ENCODE data around the gene PARN.

Gene PARN

GRCh38 chr16:14499110-14499509, 130.9 kb downstream of the PARN start:
- no peaks in the 10 kb centered on the region for H3K36me3 ChIP-seq (ENCODE audit: control insufficient read depth, insufficient read depth, low read length)
- H3K4me1 ChIP-seq (ENCODE audit: control insufficient read depth, insufficient read depth, low read length), result peaks cover 10% of the 10 kb centered on the region
- H3K27ac ChIP-seq (ENCODE audit: low read depth, low read length), result no peak overlapping the region
- no peak overlapping the region for H3K9ac ChIP-seq (ENCODE audit: low read length)
- H3K27me3 ChIP-seq (ENCODE audit: control insufficient read depth, insufficient read depth, low read length), result no peaks in the 10 kb centered on the region
- no peak overlapping the region for H3K4me3 ChIP-seq (ENCODE audit: low read length)

DNA sequence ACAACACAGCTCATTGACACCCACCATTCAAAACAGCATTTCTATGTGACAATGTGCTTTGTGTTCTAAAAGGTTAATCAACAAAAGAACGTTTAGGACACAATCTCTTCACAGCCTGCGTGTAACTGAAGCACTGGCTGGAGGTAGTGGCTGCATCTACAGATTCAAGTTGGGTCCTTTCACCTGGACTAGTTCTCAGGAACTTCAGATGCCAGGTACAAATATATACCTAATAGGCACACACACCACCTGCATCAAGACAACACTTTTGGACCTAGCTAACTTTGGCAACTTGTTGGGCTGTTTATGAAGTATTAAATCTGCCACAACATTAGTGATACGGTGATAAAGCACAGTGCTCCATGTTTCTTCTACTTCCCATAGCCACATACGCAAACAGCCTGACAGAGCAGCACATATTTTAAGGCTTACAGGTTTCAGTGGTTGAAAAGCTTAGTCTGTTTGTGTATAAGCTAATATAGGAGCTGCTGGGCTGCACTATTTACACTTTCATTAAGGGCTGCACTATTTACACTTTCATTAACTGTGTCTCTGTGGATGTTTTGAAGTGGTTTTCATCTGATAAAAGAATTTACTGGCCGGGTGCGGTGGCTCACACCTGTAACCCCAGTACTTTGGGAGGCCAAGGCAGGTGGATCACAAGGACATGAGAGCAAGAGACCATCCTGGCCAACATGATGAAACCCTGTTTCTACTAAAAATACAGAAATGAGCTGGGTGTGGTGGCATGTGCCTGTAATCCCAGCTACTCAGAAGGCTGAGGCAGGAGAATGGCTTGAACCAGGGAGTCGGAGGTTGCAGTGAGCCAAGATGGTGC, 132.6 kb downstream of the PARN start:
- H3K4me1 ChIP-seq (ENCODE audit: control insufficient read depth, insufficient read depth, low read length), result peaks cover 10% of the 10 kb centered on the region

GRCh38 chr16:14496786-14497185, 133.3 kb downstream of the PARN start:
- H3K4me1 ChIP-seq (ENCODE audit: control insufficient read depth, insufficient read depth, low read length), result peaks cover 4% of the 10 kb centered on the region
- no peak overlapping the region for H3K4me3 ChIP-seq (ENCODE audit: low read length)
- no peak overlapping the region for H3K27ac ChIP-seq (ENCODE audit: low read depth, low read length)
- H3K27me3 ChIP-seq (ENCODE audit: control insufficient read depth, insufficient read depth, low read length), result no peaks in the 10 kb centered on the region
- no peak overlapping the region for H3K9ac ChIP-seq (ENCODE audit: low read length)
- H3K36me3 ChIP-seq (ENCODE audit: control insufficient read depth, insufficient read depth, low read length), result no peaks in the 10 kb centered on the region

More for the DNA sequence above, 132.6 kb downstream of the PARN start:
- H3K36me3 ChIP-seq (ENCODE audit: control insufficient read depth, insufficient read depth, low read length), result no peaks in the 10 kb centered on the region
- H3K27ac ChIP-seq (ENCODE audit: low read depth, low read length), result no peak overlapping the region
- H3K27me3 ChIP-seq (ENCODE audit: control insufficient read depth, insufficient read depth, low read length), result no peaks in the 10 kb centered on the region
- no peak overlapping the region for H3K9ac ChIP-seq (ENCODE audit: low read length)
- no peak overlapping the region for H3K4me3 ChIP-seq (ENCODE audit: low read length)

DNA sequence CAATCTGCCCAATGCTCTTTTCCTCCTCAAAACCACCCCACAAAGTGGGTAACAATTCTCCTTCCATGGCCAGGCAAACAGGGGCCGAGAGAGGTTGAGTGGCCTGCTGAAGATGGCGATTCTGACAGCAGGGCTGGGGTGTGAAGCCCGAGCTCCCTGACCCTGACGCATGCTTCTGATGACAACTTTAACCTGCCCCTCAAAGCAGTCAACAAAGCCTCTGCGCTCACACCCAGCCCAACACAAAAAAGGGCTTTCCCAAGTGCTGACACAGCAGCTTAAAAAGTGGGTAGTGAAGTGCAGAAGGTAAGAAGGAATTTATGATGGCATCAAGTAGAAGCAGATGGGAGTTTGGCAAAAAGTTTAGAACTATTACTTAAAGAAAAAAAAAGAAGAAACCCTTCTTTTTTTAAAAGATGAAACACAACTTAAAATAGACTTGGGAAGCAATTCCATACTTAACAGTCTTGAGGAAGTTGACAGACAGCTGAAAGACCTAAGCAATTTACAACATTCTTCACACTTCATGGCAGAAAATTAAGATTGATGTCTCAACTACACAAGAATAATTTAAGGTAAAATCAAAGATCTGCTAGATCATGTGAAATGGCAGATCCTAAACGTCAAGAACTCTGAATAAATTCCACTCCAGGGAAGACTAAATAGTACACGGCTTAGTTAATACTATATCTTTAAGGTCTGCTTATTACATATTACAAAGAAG, 133.9 kb downstream of the PARN start:
- H3K36me3 ChIP-seq (ENCODE audit: control insufficient read depth, insufficient read depth, low read length), result no peaks in the 10 kb centered on the region
- no peak overlapping the region for H3K27ac ChIP-seq (ENCODE audit: low read depth, low read length)
- no peaks in the 10 kb centered on the region for H3K4me1 ChIP-seq (ENCODE audit: control insufficient read depth, insufficient read depth, low read length)
- H3K4me3 ChIP-seq (ENCODE audit: low read length), result no peak overlapping the region
- H3K9ac ChIP-seq (ENCODE audit: low read length), result no peak overlapping the region
- H3K27me3 ChIP-seq (ENCODE audit: control insufficient read depth, insufficient read depth, low read length), result no peaks in the 10 kb centered on the region

GRCh38 chr16:14495213-14496046, 134.6 kb downstream of the PARN start:
- Histone ChIP-seq H3K4me3 (ENCODE audit: low read length) (no peak overlapping the region), H3K9ac (ENCODE audit: low read length) (no peak overlapping the region), H3K27me3 (ENCODE audit: control insufficient read depth, insufficient read depth, low read length) (no peaks in the 10 kb centered on the region), H3K4me1 (ENCODE audit: control insufficient read depth, insufficient read depth, low read length) (no peaks in the 10 kb centered on the region), H3K27ac (ENCODE audit: low read depth, low read length) (no peak overlapping the region), H3K36me3 (ENCODE audit: control insufficient read depth, insufficient read depth, low read length) (no peaks in the 10 kb centered on the region)

- Histone ChIP-seq H3K36me3 (ENCODE audit: control insufficient read depth, insufficient read depth, low read length) (no peaks in the 10 kb centered on the region), H3K4me1 (ENCODE audit: control insufficient read depth, insufficient read depth, low read length) (no peaks in the 10 kb centered on the region), H3K27ac (ENCODE audit: low read depth, low read length) (no peak overlapping the region)
These were observed 135.6 kb downstream of the PARN start for GRCh38 chr16:14494396-14494966.

DNA sequence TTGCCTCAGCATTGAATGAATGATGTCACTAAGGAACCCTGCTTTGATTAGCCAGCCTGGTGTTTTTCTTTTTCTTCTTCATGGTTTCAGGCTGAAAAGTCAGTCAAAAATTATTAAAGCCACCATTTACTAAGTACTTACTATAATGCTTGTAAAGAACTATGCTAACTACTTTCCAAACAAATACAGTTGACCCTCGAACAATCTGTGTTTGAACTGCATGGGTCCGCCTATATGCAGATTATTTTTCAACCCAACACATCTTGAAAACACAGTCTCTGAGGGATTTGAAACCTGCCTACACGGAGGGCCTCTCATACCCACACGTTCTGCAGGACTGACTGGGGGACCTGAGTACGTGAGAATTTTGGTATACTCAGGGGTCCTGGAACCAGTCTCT, 136.3 kb downstream of the PARN start:
- Histone ChIP-seq H3K9ac (ENCODE audit: low read length) (no peak overlapping the region), H3K36me3 (ENCODE audit: control insufficient read depth, insufficient read depth, low read length) (no peaks in the 10 kb centered on the region), H3K27ac (ENCODE audit: low read depth, low read length) (no peak overlapping the region)

More at GRCh38 chr16:14494396-14494966, 135.6 kb downstream of the PARN start:
- Histone ChIP-seq H3K27me3 (ENCODE audit: control insufficient read depth, insufficient read depth, low read length) (no peaks in the 10 kb centered on the region), H3K4me3 (ENCODE audit: low read length) (no peak overlapping the region), H3K9ac (ENCODE audit: low read length) (no peak overlapping the region)

DNA sequence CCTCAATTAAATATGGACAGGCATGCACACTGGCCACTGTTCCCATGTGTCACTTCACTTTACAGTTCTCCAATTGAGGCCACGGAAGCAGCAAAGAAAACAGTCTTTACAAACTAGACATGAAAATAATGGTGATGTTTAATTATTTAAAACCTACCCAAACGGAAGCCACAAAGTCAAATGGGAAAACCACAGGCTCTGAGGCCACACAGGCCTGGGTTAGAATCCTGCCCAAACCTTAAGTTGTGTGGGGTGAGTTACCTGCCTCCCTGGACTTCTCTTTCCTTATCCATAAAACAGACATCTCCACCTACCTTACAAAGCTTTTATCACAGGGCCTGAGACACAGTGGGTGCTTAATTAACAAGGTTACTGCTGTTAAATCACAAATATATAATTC, 137.4 kb downstream of the PARN start:
- H3K4me1 ChIP-seq (ENCODE audit: control insufficient read depth, insufficient read depth, low read length), result no peaks in the 10 kb centered on the region
- no peaks in the 10 kb centered on the region for H3K27me3 ChIP-seq (ENCODE audit: control insufficient read depth, insufficient read depth, low read length)
- no peak overlapping the region for H3K27ac ChIP-seq (ENCODE audit: low read depth, low read length)

More for the DNA sequence above, 136.3 kb downstream of the PARN start:
- H3K27me3 ChIP-seq (ENCODE audit: control insufficient read depth, insufficient read depth, low read length), result no peaks in the 10 kb centered on the region
- no peak overlapping the region for H3K4me3 ChIP-seq (ENCODE audit: low read length)
- H3K4me1 ChIP-seq (ENCODE audit: control insufficient read depth, insufficient read depth, low read length), result no peaks in the 10 kb centered on the region

GRCh38 chr16:14491861-14492529, 138.1 kb downstream of the PARN start:
- H3K27ac ChIP-seq (ENCODE audit: low read depth, low read length), result no peak overlapping the region
- no peak overlapping the region for H3K4me3 ChIP-seq (ENCODE audit: low read length)
- no peaks in the 10 kb centered on the region for H3K27me3 ChIP-seq (ENCODE audit: control insufficient read depth, insufficient read depth, low read length)
- H3K4me1 ChIP-seq (ENCODE audit: control insufficient read depth, insufficient read depth, low read length), result peaks cover 2% of the 10 kb centered on the region
- no peaks in the 10 kb centered on the region for H3K36me3 ChIP-seq (ENCODE audit: control insufficient read depth, insufficient read depth, low read length)
- no peak overlapping the region for H3K9ac ChIP-seq (ENCODE audit: low read length)

More for the DNA sequence above, 137.4 kb downstream of the PARN start:
- Histone ChIP-seq H3K4me3 (ENCODE audit: low read length) (no peak overlapping the region), H3K36me3 (ENCODE audit: control insufficient read depth, insufficient read depth, low read length) (no peaks in the 10 kb centered on the region), H3K9ac (ENCODE audit: low read length) (no peak overlapping the region)

DNA sequence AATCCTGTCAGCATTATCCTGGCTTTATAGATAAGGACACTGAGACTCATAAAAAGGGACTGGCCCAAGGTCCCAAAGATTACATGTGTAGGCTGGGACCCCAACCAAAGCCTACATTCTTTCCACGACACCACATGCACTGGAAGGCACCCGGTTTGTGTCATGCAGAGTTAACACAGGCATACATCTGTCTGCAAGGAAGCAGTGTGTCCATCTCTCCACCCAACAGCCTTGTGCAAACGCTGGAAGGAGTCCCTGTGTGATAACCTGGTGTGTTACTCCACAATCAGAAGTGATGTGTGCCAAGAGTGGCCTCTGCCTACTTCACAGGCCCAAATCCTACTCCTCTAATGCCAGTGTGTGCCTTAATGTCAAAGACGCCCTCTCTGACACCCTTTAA, 139.8 kb downstream of the PARN start:
- H3K9ac ChIP-seq (ENCODE audit: low read length), result no peak overlapping the region
- peaks cover 6% of the 10 kb centered on the region for H3K4me1 ChIP-seq (ENCODE audit: control insufficient read depth, insufficient read depth, low read length)
- H3K27ac ChIP-seq (ENCODE audit: low read depth, low read length), result no peak overlapping the region
- no peak overlapping the region for H3K4me3 ChIP-seq (ENCODE audit: low read length)
- no peaks in the 10 kb centered on the region for H3K36me3 ChIP-seq (ENCODE audit: control insufficient read depth, insufficient read depth, low read length)
- H3K27me3 ChIP-seq (ENCODE audit: control insufficient read depth, insufficient read depth, low read length), result no peaks in the 10 kb centered on the region

DNA sequence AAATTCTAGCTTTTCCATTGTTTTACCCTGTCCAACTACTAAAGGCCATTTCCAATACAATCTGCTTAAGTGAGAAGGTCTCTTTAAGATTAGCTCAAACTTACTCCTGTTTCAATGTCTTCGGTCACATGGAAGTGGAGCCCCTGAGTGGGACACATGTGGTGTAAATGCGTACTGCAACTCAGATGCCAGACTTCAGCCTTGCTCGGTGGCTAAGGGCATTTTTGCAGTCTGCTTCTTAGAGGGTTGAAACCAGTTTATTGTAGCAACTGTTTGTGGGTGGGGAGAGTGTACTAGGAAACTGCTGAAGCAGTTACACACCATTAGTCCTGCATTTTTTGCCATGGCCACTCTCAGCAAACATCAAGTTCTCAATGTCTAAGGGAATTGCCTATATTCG, 140.6 kb downstream of the PARN start:
- H3K36me3 ChIP-seq (ENCODE audit: control insufficient read depth, insufficient read depth, low read length), result no peaks in the 10 kb centered on the region
- H3K4me3 ChIP-seq (ENCODE audit: low read length), result no peak overlapping the region
- H3K27ac ChIP-seq (ENCODE audit: low read depth, low read length), result no peak overlapping the region
- H3K4me1 ChIP-seq (ENCODE audit: control insufficient read depth, insufficient read depth, low read length), result peaks cover 6% of the 10 kb centered on the region
- no peak overlapping the region for H3K9ac ChIP-seq (ENCODE audit: low read length)
- no peaks in the 10 kb centered on the region for H3K27me3 ChIP-seq (ENCODE audit: control insufficient read depth, insufficient read depth, low read length)

All from rectal smooth muscle tissue (tissue), 1 donor.